GM03348 (cell line): Measurements from ENCODE around the gene PRSS8.

Source experiments
- DNase-seq: peaks from one replicate; pipeline ENCODE4 v3.0.0; 2012; ENCODE audit warnings: low spot score

The PRSS8 gene

GRCh38 chr16:31128711-31129567 is 6.6 kb downstream of the PRSS8 start:
- no peak for DNase-seq

- DNase-seq = no peak
Observed at GRCh38 chr16:31127182-31127581, 8.3 kb downstream of the PRSS8 start.

GRCh38 chr16:31125844-31126243 is 9.7 kb downstream of the PRSS8 start:
- DNase-seq = no peak

GRCh38 chr16:31120129-31120528 is 15.4 kb downstream of the PRSS8 start:
- DNase-seq = no peak

- DNase-seq = peak; percentile 50
Observed at GRCh38 chr16:31118223-31119155, 17.0 kb downstream of the PRSS8 start.

- DNase-seq = peak; percentile 97
Observed at GRCh38 chr16:31117384-31118222, 17.9 kb downstream of the PRSS8 start, which contains the start of gene KAT8. Gene KAT8, plus strand, starts transcription at chr16:31117664. Its CDS starts 18 bp downstream, at chr16:31117682.

- DNase-seq = no peak
Observed at GRCh38 chr16:31114468-31114867, 21.1 kb downstream of the PRSS8 start.

GRCh38 chr16:31113121-31114120 is 22.1 kb downstream of the PRSS8 start:
- no peak for DNase-seq

- DNase-seq = no peak
Observed at GRCh38 chr16:31112711-31113110, 22.8 kb downstream of the PRSS8 start.

GRCh38 chr16:31111881-31112466 is 23.6 kb downstream of the PRSS8 start:
- no peak for DNase-seq

GRCh38 chr16:31110106-31111034 is 25.2 kb downstream of the PRSS8 start:
- DNase-seq = no peak

- no peak for DNase-seq
Observed at GRCh38 chr16:31109622-31110021, 25.9 kb downstream of the PRSS8 start.

GRCh38 chr16:31108794-31109558 is 26.6 kb downstream of the PRSS8 start:
- no peak for DNase-seq

- DNase-seq = peak; percentile 95
Observed at GRCh38 chr16:31108035-31108793, 27.3 kb downstream of the PRSS8 start, which contains the start of gene BCKDK. Gene BCKDK, plus strand, starts transcription at chr16:31108386. Its CDS starts 838 bp downstream, at chr16:31109224.

- DNase-seq = no peak
Observed at GRCh38 chr16:31107465-31107867, 28.1 kb downstream of the PRSS8 start.

- DNase-seq = no peak
Observed at GRCh38 chr16:31106509-31107464, 28.7 kb downstream of the PRSS8 start.
